GM18517 (cell line): Measurements from ENCODE around the gene FXYD2.
"Not testable (repeated sequence)": the region's sequence is repeated elsewhere in the genome, so short reads cannot be mapped to it uniquely, and the experiment has no call there.

Experiments used
- ATAC-seq: cut with Tn5 transposase; IDR thresholded peaks from one replicate; pipeline ENCODE4 v1.9.1; 2021; ENCODE audit warnings: mild to moderate bottlenecking, moderate library complexity; ENCODE audit not compliant: unreplicated experiment

FXYD2 gene

DNA sequence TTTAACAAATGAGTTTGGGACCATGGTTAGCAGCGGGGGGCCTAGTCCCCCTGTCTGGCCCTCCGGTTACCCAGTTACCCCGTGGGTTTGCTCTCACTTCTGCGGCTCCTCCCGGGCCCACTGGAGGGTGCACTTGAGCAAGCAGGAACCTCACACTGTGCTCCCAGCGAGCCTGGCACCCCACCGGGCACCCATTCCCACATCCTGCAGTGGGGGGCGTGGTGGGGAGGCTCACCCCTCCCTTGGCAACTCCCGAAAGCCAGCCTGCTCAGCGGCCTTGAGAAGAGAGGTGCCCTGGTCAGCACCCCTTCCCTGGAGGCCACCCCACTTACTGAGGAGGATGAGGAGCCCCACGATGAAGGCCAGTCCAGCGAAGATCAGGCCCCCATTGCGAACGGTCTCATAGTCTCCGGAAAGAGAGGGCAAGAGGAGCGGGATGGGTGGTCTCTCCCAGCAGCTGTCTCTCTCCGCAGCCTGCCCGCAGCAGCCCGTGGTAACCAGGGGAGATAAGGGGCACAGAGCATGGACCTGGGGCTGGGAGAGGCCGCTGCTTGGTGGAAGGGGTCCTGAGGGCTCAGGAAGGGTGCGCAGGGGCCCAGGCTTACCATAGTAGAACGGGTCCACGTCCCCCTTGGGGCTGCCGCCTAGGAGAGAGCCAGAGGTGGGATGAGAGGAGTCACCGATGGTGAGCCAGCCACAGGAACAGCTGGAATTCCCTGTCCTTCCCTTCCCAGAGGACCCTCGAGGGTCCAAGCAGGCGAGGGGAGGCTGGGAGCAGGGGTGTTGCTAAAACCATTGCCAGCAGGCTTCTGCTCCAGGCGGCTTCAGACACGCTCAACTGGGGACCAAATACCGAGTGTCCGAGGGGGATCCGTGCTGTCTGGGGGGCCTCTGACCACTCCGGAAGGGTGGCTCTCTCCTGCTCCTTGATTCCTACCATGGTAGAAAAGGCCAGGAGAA, 2.2 kb downstream of the FXYD2 start:
- no peak for ATAC-seq

DNA sequence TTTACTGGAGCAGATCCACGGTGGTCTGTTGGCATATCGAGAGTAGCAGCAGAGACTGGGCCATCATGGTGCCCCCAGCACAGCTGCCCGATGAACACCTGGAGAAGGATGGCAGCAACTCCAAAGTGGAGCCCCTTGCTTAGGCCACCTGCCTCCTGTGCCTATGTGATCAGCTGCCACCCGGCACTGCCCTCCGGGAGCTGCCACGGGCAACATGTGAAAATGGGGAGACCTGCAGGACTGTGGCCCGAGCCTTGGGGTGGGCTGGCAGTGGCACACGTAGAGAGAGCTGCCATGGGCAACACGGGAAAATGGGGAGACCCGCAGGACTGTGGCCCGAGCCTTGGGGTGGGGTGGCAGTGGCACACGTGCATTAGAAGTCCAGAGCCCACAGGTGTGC, 3.1 kb downstream of the FXYD2 start:
- ATAC-seq, result no peak

DNA sequence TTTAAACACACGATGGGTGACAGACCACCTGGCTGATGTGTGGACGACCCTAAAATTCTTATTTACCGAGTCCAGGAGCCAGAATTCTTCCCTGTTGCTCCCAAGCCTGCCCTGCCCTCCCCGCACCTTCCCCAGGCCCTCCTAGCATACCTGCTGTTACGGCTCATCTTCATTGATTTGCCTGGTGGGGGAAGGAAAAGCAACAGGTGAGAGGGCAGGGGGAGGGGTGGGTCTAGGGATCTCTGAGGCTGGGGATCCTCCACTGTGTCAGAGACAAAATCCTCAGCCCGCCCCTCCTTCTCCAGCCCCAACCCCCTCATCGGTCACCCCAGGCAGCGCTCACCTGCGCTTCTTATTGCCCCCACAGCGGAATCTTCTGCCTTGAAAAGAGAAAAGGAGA, 4.0 kb downstream of the FXYD2 start:
- no peak for ATAC-seq

DNA sequence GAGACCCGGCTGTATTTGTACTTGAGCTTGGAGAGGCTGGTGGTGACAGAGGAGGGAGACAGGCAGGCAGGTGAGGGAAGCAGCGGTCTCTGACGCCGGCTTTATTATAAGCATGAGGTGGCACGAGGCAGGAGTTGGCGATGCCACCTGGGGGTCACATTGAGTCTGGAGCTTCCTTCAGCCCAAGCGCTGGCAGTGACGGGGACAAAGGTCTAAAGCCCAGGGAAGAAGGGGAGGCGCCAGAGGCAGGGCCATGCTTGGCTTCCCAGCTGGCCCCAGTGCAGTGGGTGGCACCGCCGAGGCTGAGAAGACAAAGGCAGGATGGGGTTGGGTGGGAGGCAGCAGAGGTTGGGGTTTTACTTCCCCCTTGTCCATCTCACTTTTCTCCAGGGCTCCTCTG, 4.5 kb downstream of the FXYD2 start:
- no peak for ATAC-seq

DNA sequence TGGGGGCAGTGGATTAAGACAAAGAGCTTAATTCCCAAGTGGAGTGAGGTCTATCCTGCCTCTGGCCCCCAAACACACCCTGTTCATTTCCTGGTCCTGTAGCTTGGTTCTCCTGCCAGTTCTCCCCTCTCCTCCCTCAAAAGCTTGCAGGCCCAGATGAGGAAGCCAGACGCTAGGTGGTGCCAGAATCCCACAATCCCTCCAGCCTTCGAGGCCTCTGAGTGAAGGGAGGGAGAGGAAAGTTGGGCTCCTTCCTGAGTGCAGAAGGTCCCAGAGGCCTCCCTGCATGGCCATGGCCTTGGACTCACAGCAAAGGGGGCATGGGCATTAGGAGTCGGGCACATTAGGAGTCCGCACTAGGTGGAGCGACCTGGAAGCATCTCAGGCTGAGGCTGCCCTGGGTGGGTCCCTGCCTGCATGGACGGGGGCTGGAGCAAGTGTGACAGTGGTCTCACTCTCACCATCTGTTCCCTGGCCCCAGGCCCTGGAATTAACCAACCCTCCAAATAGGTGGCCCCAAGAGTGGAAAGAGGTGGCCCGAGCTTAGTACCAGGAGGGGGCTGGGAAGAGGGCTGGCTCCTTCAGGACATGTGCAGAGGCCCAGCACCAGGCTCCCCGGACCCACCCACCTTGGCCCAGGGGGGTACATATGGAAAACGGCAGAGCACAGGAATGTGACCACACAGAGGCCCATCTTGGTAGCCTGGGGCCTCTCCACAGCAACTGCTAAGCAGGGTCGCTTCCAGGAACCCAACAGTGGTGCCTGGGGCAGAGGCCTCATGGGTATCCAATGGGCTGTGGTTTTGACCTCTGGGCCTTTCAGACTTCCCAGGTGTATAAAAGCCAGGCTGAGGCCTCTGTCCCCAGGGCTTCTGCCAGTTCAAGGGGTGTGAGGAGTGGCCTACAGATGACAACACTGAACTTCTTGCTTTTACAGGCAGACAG, 5.2 kb downstream of the FXYD2 start:
- ATAC-seq, result no peak

DNA sequence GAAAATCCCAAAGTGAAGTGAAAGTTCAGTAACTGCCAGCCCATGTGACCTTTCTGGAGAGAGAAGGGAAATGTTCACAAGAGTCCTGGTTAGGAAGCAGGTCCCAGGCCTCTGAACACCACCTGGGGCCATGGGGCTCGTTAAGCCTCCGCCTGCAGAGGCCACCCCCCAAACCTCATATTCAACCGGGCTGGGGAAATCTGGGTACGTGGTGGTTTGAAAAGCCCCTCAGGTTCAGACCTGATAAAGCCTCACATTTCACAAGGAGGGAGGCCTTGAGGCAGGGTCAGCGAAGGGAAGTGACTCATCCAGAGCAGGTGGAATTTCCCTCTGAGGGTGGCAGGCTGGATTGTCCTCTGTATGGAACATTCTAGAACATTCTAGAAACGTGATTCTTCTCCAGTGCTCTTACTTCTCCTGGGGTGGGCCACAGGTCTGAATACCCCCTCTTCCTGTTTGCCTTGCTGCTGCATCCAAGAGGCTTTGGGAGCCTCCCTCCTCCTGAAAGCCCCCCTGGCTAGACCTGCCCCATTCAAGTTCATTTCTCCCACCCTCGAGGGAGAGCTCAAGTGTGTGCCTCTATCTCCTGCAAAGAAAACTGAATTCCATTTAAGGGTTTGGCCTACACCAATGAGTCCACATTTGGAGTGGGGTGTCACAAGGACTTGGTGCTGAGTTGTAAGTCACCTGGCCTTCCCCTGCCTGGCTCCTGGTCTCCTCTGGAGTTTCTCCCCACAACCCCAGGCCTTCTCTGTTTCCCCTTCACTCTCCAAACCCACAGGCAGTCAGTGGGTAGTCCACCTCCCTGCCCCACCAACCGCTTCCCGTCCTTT, 6.3 kb downstream of the FXYD2 start:
- peak; percentile 18 for ATAC-seq

DNA sequence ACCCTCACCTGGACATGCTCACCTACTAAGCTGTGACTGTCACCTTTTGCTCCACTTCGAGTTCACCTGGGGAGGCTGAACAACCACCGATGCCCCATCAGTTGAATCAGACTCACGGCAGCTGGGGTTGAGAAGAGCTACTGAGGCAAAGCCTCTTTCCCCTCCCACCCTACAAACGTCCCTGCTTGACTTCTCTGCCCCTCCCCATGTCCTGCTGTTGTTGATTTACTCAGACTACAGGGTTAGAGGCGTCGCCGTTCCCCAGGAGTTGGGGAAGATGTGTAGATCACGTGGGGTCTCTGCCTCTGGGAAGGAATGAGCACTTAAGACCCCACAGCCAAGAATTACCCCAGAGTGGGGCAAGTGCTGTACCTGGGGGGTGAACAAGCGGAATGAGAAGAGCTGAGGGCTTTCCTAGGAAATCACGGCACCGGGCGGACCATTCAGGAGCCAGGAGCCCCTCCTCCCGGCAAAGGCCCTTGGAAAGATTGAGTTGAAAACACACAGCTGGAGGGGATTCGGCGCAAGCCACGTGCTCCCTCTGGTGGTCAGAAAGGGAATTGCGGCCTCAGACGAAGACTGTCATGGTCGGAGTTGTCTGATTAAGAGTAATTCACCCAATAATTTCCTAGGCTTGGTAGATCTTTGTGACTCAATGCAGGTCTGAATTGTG, 7.0 kb downstream of the FXYD2 start:
- peak; percentile 37 for ATAC-seq

DNA sequence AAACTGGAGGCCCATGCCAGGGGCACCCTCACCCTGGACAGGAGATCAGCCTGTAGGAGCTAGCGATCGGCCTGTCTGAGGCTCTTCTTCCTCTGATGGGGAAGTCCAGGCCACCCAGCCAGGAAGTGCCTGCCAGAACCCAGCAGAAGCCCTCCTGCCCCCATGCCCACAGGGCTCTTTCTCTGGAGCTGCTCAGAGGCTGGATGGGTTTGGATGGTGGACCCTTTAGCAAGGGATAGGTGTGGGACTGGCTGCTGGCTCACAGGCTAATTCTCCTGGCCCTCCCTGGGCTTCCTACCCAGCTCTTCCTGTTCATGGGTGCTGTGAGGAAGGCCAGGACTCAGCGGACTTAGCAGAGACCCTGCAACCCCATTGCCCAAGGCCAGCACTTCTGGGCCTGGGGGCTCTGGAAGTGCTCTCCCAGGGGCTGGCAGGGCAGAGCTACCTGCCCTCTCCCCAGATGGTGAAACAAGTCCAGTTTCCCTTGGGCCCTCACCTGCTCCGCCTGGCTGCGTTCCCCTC, 7.6 kb downstream of the FXYD2 start:
- no peak for ATAC-seq

DNA sequence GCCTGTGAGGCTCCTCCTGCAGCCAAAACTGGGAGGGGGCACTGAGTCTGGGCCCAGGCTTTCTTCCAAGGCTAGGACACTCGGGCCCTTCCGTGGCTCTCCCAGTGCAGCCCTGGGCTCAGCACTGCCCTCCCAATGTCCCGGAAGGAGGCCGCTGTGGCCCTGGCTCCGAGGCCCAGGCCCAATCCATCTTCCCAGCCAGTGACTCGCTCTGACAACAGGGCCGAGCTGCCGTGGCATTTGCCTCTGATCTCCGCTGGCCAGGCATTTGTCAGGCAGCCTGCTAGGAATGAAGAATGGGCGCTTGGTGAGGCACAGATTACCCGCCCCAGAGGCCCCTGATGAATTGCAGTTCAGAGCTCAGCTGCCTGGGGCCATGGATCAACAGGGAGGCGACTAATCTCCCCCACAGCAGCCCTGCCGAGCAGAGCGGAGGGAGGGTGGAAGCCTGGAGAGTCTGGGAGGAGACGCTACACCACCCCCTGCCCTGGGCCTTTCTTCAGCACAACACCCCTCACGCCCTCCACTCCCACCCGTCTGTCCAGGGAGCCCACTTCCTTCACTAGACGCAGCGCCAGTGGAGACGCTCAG, 8.3 kb downstream of the FXYD2 start:
- no peak for ATAC-seq

DNA sequence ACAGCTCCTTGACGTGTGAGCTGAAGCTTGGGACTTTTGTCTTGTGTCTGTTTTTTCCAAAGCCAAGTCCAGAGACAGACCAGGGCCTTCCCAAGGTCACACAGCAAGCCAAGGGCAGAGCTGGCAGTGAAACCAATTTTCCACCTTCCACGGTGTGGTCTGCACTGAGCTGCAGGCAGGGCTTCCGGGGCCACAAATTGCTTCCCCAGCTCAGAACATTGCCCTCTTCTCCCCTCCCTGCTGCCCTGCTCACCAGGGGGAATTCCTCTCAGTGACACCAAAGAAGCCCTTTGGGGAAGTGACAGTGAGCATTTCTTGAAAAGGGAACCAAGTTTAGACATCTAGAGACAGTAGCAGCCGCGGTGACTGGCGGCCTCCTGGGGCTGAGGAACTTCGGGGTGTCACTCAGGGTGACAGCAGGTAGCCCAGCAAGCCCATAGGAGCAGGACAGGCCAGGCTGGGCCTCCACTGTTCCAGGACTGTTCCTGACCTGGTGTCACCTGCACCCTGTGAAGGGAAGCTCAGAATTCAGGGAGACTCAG, 9.2 kb downstream of the FXYD2 start:
- peak; percentile 59 for ATAC-seq

DNA sequence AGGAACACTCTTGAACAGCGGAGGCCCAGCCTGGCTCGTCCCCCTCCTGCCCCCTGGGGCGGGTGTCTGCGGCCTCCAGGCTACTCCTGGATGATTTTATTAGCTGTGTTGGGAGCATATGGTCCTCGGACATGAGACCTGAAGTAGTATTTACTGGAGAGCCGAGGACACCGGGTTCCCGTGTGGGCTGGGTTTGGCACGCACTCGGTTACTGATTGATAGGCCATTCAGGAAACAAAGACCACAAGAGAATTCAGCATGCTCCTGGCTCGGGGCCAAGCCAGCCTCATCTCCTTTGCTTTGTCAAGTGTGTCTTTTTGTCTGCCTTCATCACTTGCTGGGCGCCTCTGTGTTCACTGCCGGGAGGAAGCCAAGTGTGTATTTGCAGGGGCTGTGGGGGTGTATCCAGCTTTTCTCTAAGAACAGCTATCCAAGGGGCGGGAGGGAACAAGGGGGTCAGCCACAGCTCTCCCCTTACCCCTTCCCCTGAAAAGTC, 9.7 kb downstream of the FXYD2 start:
- peak; percentile 49 for ATAC-seq

DNA sequence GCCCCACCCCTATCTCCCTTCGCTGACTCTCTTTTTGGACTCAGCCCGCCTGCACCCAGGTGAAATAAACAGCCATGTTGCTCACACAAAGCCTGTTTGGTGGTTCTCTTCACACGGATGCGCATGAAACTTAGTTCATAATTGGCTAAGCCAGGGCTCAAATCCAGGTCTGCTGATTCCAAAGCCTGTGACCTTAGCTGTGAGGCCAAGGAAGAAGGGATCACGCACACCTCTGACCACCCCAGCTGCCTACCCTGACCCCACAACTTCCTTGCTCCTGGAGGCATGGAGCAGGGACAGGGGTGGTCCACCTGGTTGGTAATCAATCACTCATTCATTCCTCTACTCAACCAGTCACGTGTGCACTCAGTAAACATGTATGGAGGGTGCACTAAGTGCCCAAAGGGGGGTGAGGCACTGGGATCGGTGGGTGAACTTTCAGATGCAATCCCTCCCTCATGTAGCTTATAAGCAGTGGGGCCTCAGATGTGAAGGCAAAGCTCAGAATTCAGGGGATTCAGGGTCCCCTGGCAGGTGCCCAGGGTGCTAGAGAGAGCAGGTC, 10.3 kb downstream of the FXYD2 start:
- ATAC-seq, result no peak

DNA sequence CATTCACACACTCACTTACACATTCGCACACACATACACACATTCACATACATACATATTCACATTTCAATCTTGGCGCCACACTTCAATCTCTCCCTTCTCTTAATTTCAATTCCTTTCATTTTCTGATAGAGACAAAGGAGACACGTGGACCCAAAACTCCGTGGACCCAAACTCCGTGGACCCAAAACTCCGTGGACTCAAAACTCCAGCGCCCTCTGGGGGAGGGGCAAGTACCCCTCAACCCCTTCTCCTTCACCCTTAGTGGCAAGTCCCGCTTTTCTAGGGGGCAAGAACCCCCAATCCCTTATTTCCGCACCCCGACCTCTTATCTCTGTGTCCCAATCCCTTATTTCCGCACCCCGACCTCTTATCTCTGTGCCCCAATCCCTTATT, 14.5 kb downstream of the FXYD2 start:
- not testable (repeated sequence) for ATAC-seq

DNA sequence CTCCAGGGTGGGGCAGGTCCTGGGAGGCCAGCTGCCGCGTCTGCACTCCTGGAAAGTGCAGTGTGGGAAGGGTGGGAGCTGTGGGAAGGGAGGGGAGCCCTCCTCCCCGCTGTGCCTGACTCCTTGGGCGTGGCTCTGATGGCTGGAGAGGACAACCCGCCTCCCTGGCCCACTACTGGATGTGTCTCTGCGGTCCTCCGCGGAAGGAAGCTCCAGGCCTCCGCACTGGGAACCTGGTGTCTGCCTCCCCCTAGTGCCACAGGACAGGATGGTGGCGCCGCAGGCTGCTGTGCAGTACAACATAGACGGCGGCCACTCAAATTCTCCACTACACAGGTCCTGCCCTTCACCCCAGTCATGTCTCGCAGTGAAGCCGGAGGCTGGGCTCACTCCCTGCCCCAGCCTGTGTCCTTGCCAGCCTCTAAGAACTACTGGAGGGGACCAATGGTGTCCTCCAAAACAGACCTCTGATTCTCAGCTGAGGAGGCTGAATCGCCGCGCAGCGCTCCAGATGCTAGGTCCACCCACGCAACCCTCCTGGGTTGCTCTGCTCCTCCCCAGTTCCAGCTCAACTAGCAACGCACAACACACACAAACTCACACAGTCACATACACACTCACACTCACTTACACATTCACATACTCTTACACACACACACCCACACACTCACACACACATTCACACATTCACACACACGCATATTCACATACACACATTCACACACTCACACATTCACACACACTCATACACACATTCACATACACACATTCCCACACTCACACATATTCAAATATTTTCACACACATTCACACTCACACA, 15.1 kb downstream of the FXYD2 start:
- no peak for ATAC-seq

DNA sequence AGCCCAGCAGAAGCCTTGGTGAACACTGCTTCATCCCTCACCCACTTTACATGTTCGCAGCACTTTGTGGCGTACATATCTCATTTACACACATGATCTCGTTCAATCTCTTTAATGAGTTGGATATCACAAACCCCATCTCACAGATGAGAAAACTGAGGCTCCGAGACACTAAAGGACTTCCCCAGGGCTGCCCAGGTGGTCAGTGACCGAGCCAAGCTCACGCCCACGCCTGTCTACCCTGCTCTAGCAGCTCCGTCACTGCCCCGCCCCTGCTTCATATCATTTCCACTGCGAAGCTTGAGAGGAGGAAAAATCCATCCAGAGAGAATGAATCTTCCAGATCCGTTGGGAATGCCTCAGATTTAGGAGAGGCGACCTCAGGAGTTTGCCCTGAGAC, 15.8 kb downstream of the FXYD2 start:
- ATAC-seq, result no peak

DNA sequence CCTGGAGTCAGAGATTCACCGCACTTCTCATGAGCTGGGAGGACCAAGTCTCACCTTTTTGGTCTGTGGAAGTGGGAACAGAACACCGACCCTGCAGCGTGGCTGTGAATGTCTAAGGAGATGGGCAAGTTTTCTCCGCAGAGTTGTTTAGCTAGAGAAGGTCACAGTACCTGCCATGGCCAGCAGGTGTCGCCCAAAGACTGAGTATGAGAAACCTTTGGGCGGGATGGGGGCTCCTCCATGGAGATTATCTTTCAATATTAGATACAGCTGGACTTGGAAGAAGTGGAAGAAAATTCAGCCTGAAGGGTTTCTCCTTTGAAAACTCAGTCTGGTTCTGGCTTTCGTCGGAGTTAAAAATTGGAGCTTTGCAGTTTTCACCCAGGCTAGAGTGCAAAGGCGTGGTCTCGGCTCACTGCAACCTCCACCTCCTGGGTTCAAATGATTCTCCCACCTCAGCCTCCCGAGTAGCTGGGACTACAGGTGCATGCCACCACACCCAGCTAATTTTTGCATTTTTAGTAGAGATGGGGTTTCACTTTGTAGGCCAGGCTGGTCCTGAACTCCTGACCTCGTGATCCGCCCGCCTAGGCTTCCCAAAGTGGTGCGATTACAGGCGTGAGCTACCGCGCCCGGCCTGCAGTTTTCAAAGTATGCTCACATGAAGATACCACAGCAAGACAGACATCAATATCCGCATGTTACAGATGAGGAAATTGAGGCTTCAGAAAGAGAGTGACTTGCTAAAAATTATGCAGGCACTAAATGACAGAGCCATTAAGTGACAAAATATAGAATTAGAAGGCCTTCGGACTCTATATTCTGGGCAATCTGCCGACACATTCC, 16.8 kb downstream of the FXYD2 start:
- ATAC-seq, result no peak

DNA sequence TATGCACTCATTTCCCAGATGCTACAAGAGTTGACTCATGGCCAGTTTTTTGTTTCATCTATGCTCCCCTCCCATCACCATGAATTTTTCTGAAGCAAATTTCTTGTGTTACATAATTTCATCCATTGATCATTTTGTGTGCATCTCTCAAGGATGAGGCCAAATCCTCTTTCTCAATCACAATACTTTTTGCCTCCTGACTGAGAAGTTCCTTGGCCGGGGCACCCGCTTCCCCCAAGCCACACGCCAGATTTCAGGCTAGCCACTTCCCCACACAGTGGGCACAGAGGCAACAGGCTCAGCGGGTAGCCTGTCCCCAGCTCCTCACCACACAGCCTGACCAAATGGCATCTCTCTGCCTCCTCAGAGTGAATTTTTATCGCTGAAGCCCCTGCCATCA, 17.7 kb downstream of the FXYD2 start:
- ATAC-seq, result no peak
